Endometrial microvascular endothelial cells (primary cell): ENCODE data around the gene HDAC9. TPM values are rescaled to one million over a fixed set of nuclear protein-coding genes. Genes with fewer than 3 reads are reported as not detected.
"Not testable (repeated sequence)": the region's sequence is repeated elsewhere in the genome, so short reads cannot be mapped to it uniquely, and the experiment has no call there.

Experiments
- in situ Hi-C: cut with HindIII; loops from 2 replicates; pipeline ENCODE4 v1.10.0; 2017; ENCODE audit warnings: low sequenced_read_pairs, low pct_unique_long_range_greater_than_20kb; ENCODE audit errors: inconsistent ontology term
- total RNA-seq: library from RNA; depleted of rRNA; stranded (reverse); fragments of >200 nt; gene quantifications from one replicate; pipeline ENCODE4 v1.2.3, GENCODE V29; 2015; ENCODE audit errors: inconsistent ontology term

The HDAC9 gene
- total RNA-seq, 1 donor from 2014 or later, result 6.3 TPM

DNA sequence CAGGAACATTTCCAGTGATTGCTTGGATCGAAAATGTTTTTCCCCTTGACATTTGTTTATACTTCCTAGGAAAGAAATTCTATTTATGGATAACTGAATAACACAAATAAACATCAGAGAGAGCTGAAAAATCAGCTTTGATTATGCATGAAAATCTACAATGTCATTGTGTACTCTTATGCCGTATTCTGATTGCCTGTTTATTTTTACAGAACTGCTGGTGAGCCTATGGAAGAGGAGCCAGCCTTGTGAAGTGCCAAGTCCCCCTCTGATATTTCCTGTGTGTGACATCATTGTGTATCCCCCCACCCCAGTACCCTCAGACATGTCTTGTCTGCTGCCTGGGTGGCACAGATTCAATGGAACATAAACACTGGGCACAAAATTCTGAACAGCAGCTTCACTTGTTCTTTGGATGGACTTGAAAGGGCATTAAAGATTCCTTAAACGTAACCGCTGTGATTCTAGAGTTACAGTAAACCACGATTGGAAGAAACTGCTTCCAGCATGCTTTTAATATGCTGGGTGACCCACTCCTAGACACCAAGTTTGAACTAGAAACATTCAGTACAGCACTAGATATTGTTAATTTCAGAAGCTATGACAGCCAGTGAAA lies 500.4 kb downstream of the HDAC9 start:
- in situ Hi-C loops, result no loop called here

GRCh38 chr7:18996583-18996982 lies 501.0 kb downstream of the HDAC9 start:
- in situ Hi-C loops, result no loop called here

DNA sequence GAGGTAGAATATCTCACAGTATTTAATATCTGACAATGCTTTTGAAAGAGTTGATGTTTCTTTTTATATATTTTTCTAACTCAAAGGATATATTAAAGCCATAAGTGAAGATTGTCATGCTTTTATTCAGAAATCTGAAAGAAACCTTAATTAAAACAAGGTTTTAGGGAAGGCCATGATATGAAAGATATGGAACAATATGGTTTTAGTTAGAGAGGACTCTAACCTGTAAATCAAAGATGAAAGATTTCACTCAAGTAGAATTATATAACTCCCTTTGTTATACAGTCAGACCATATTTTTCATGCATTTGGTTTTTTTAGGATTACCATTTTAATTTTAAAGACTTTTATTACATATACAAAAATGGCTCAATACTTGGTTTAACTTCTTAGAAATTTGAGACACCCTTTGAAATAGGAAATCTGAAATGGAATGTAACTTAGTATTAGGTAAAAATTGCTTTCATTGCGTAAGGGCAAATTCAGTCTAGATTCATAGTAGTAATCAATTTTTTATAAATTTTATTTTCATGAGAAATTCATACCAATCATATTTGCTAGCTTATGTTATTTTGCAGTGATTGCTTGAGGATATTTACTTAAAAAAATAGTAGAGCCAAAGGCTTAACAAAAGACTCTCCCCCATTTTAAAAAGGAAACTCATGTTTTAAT lies 502.1 kb downstream of the HDAC9 start:
- in situ Hi-C loops, result no loop called here

- in situ Hi-C loops, result no loop called here
Observed at GRCh38 chr7:19000410-19000809, 504.9 kb downstream of the HDAC9 start.

GRCh38 chr7:19001854-19002253 lies 506.3 kb downstream of the HDAC9 start:
- in situ Hi-C loops, result no loop called here

DNA sequence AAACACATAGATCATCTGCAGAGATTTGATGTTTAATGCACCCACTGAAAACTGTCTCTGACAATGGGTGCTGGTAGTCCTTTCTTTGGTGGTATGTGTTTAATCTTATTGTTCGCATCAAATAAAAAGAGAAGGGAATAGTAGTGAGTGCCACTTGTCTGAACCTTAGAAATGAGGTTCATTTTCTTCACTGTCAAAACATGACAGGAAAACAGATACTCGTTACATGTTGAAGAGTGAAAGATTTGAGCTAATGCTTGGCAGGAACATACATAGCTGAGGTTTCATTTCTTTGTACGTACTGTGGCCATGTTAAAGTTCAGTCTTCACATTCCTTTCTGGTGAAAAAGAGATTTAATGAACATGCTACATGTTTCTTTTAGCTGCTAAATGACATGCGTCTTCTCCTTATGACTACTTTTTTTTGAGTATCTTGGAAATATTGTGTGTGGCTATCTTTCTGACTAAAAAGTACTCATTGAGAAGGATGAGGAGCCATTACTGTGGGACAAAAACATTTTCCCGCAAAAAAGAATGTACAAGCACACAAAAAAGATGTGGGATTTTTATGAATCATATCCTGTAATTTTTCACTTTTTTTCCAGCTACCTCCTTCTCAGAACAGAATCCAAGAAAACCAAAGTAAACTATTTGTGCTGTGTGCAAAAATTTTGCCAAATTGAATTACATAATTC lies 513.8 kb downstream of the HDAC9 start:
- in situ Hi-C loops, result no loop called here

GRCh38 chr7:19009936-19010280 lies 514.4 kb downstream of the HDAC9 start:
- in situ Hi-C loops, result no loop called here

DNA sequence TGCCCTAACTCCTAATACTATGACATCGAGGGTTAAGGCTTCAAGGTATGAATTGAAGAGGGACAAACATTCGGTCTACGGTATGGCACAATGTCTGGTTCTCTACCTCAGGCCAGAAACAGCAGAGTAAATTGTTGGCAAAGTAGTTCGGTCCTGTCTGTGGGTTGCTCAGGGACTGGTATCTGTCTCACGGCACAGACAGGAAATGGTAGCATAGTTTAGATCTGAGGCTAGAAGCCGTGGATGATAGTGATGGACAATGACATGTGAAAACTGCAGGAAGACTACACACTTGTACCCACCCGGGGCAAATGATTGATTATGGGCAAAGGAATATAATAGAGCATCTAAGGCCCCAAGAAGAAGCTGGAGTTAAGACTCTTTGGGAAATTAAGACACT lies 515.7 kb downstream of the HDAC9 start:
- in situ Hi-C loops, result no loop called here

DNA sequence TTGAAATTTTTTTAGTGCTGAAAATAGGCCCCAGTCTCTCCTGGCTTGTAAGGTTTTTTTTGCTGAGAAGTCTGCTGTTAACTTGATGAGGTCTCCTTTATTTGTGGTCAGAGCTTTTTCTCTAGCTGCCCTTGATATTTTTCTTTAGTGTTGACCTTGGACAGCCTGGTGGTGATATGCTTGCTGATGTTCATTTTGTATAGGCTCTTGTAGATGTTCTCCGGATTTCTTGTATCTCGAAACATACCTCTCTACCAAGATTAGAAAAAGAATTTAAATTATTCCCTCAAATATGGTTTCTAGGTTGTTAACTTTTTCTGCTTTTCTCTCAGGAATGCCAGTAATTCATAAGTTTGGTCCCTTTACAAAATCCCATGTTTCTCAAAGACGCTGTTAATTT lies 519.5 kb downstream of the HDAC9 start:
- in situ Hi-C loops, result no loop called here

GRCh38 chr7:19016140-19016539 lies 520.6 kb downstream of the HDAC9 start:
- in situ Hi-C loops, result no loop called here

GRCh38 chr7:19017374-19017773 lies 521.8 kb downstream of the HDAC9 start:
- in situ Hi-C loops, result no loop called here

DNA sequence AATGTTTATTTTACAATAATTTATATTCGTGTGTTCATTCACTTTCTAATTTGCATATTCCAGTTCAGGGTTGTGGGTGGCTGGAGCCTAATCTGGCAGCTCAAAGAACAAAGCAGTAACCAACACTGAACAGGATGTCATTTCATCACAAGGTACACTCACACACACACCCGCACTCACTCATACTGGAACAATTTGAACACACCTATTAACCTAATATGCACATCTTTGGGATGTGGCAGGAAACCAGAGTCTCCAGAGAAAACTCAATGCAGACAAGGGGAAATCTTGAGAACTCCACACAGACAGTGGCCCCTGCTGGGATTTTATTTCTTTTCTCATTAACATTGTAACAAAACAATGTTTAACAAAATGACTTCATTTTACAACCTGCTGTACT lies 524.5 kb downstream of the HDAC9 start:
- in situ Hi-C loops, result no loop called here

- in situ Hi-C loops, result no loop called here
Observed at GRCh38 chr7:19020711-19021110, 525.2 kb downstream of the HDAC9 start.

DNA sequence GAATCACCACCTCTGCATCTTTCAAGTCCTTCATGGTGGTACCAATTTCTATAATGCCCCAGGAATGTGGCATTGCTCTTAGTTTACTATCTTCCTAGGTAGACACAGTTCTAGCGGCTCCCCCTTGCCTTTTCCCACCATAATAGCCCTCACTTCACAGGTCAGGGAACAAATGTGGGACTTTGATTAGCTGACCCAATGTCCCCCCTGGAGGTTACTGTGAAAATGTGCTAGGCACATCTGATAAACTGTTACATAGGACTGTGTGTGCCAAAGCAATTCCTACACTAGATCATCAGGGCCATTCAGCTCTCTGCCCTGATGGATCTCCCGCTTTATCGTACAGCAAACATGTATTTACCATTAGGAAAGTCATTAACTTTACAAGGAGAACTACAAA lies 527.9 kb downstream of the HDAC9 start:
- in situ Hi-C loops, result no loop called here

DNA sequence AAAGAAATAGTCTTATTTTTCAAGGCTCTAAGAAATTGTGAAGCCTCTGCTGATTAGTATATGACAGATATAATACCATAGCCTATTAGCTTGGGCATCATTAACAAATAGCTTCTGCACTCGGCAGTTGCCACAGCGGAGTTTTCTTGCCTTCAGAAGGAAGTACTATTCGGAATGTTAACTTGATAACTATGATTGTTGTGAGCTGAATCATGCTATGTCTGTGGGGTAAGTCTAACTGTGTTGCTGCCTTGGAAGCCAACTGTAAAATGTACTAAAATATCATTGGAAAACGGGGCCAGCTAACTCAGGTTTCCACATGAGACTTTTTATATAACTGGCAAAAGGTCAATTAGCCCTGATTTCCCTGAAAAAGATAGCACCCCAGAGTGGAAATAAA lies 528.7 kb downstream of the HDAC9 start:
- in situ Hi-C loops, result no loop called here

DNA sequence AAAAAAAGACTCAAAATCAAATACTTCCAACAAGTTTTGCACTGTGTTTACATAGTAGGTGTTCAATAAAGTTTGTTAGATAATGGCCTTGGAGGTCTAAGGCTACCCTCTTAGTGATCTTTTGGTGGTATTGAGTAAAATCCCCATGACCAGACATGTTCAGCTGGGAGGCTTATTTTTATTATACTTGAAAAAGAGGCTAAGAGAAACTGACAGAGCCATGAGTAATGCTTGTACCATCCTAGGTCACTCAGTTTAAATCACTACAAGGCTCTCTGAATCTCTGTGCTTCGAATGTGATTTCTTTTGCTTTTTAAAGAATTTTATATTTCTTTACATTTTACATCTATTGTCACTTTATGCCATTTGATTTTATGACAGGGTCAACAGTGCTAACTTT lies 531.3 kb downstream of the HDAC9 start:
- in situ Hi-C loops, result no loop called here

GRCh38 chr7:19030281-19030680 lies 534.7 kb downstream of the HDAC9 start:
- in situ Hi-C loops, result no loop called here

GRCh38 chr7:19032942-19033341 lies 537.4 kb downstream of the HDAC9 start:
- in situ Hi-C loops, result not testable (repeated sequence)

- in situ Hi-C loops, result no loop called here
Observed at GRCh38 chr7:19051767-19052375, 556.3 kb downstream of the HDAC9 start.
